Measurements from ENCODE around the gene GALP. TPM values are rescaled to one million over a fixed set of nuclear protein-coding genes. Genes with fewer than 3 reads are reported as not detected.

The GALP gene
- total and polyA plus RNA-seq, 2 donors (not counting 1 experiment from before 2014, with no cell fraction given) = not detected

DNA sequence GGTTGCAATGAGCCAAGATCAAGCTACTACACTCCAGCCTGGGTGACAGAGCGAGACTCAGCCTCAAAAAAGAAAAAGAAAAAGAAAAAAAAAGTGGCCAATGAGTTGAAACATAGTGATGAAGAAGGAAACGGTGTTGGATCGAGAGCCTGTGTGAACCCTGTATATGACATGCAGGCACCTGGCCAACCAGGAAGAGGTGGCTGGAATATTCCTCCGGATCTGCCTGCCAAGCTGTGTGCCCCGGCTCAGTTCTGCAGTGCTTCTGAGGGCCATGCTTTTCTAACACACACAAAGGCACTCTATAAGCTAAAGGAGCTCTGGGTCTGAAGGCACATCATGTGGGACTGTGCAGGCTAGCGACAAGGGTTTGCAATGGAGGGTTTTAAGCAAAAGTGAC lies 38.4 kb upstream of the GALP start:
- no peaks in the 10 kb centered on the region for H4K20me1 ChIP-seq (ENCODE audit: control insufficient read depth, insufficient read depth, low read length, poor library complexity, severe bottlenecking)
- POLR2A ChIA-PET = no interaction called here
- Mint-ChIP-seq H3K4me3 (no peak overlapping the region), H3K27ac (no peak overlapping the region), H3K9me3 (ENCODE audit: insufficient read depth) (no peaks in the 10 kb centered on the region), H3K4me1 (peaks cover 32% of the 10 kb centered on the region), H3K27me3 (no peaks in the 10 kb centered on the region)
- H3K9ac ChIP-seq (ENCODE audit: low read length) = no peak overlapping the region
- H3K4me1 ChIP-seq (ENCODE audit: control insufficient read depth in 2 of 2, insufficient read depth in 2 of 2, low read length in 2 of 2) = peaks cover 23 to 32% of the 10 kb centered on the region in 2 donors
- TF ChIP-seq, protein P1, sequence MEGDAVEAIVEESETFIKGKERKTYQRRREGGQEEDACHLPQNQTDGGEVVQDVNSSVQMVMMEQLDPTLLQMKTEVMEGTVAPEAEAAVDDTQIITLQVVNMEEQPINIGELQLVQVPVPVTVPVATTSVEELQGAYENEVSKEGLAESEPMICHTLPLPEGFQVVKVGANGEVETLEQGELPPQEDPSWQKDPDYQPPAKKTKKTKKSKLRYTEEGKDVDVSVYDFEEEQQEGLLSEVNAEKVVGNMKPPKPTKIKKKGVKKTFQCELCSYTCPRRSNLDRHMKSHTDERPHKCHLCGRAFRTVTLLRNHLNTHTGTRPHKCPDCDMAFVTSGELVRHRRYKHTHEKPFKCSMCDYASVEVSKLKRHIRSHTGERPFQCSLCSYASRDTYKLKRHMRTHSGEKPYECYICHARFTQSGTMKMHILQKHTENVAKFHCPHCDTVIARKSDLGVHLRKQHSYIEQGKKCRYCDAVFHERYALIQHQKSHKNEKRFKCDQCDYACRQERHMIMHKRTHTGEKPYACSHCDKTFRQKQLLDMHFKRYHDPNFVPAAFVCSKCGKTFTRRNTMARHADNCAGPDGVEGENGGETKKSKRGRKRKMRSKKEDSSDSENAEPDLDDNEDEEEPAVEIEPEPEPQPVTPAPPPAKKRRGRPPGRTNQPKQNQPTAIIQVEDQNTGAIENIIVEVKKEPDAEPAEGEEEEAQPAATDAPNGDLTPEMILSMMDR (IDR thresholded peaks at IDR 0.05) = no peak
- no peak for TF ChIP-seq EZH2 (IDR thresholded peaks at IDR 0.05; ENCODE audit: borderline replicate concordance, insufficient read depth, low read depth, low read length, poor library complexity, severe bottlenecking)
- CTCF ChIA-PET = interaction anchor here (1.7 kb wide), 1 partner anchor 32 kb away, joined by 5 read pairs; no protein-coding TSS in a partner anchor
- no peak overlapping the region for H3K27ac ChIP-seq (ENCODE audit: low read length in 2 of 2)
- H3K9me3 ChIP-seq (ENCODE audit: control extremely low read depth in 1 of 3, control insufficient read depth in 2 of 3, insufficient read depth in 1 of 3, low read length in 2 of 3) = no peaks in the 10 kb centered on the region
- DNase-seq (no peak), ATAC-seq (ENCODE audit: low read depth) (no peak)
- H3K36me3 ChIP-seq (replicated peaks in 1 of 2; ENCODE audit: control extremely low read depth in 1 of 2, control insufficient read depth in 1 of 2, extremely low read depth in 1 of 2, insufficient read depth in 2 of 2, low read length in 1 of 2) = no peaks in the 10 kb centered on the region
- H3K79me2 ChIP-seq (ENCODE audit: control insufficient read depth, insufficient read depth, low read length) = peaks cover 12% of the 10 kb centered on the region
- intact Hi-C loops (cut with micrococcal nuclease) = no loop called here
- H3K27me3 ChIP-seq (replicated peaks in 1 of 4; ENCODE audit: control extremely low read depth in 1 of 4, control insufficient read depth in 3 of 4, insufficient read depth in 4 of 4, low read length in 3 of 4) = no peaks in the 10 kb centered on the region
- 85% methylated on average over 5 of the region's 6 CpGs for WGBS (ENCODE audit: insufficient coverage)
- no peak overlapping the region for H2AFZ ChIP-seq (ENCODE audit: insufficient read depth, low read depth, low read length, poor library complexity, severe bottlenecking)
- H3K4me3 ChIP-seq (ENCODE audit: control extremely low read depth in 1 of 5, extremely low read depth in 1 of 5, insufficient read depth in 1 of 5, low read depth in 2 of 5, low read length in 4 of 5) = no peak overlapping the region
- H3K4me2 ChIP-seq (replicated peaks; ENCODE audit: low read depth, low read length, poor library complexity, severe bottlenecking) = no peak overlapping the region

DNA sequence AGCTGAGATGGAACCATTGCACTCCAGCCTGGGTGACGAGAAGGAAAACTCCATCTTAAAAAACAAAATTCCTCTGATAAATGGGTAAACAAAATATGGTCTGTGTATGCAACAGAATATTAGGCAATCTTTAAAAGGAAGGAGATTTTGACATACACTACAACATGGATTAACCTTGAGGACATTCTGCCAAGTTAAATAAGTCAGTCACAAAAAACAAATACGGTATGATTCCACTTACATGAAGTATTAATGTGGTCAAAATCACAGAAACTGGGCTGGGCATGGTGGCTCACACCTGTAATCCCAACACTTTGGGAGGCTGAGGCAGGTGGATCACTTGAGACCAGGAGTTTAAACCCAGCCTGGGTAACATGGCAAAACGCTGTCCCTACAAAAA lies 37.7 kb upstream of the GALP start:
- H3K4me1 ChIP-seq (ENCODE audit: control insufficient read depth in 2 of 2, insufficient read depth in 2 of 2, low read length in 2 of 2) = peaks cover 23 to 32% of the 10 kb centered on the region in 2 donors
- no peak for DNase-seq

More for the DNA sequence above, 37.7 kb upstream of the GALP start:
- Mint-ChIP-seq H3K4me1 (peaks cover 35% of the 10 kb centered on the region), H3K9me3 (ENCODE audit: insufficient read depth) (no peaks in the 10 kb centered on the region), H3K4me3 (no peak overlapping the region), H3K27ac (no peak overlapping the region), H3K27me3 (no peaks in the 10 kb centered on the region)
- POLR2A ChIA-PET = no interaction called here
- no peak for TF ChIP-seq EZH2 (IDR thresholded peaks at IDR 0.05; ENCODE audit: borderline replicate concordance, insufficient read depth, low read depth, low read length, poor library complexity, severe bottlenecking)
- TF ChIP-seq, protein P1 (IDR thresholded peaks at IDR 0.05) = no peak
- WGBS (ENCODE audit: insufficient coverage) = 100% methylated on average over 1 of the region's 3 CpGs
- Histone ChIP-seq H3K9ac (ENCODE audit: low read length) (no peak overlapping the region), H3K36me3 (replicated peaks in 1 of 2; ENCODE audit: control extremely low read depth in 1 of 2, control insufficient read depth in 1 of 2, extremely low read depth in 1 of 2, insufficient read depth in 2 of 2, low read length in 1 of 2) (no peaks in the 10 kb centered on the region), H3K27ac (ENCODE audit: low read length in 2 of 2) (no peak overlapping the region), H4K20me1 (ENCODE audit: control insufficient read depth, insufficient read depth, low read length, poor library complexity, severe bottlenecking) (no peaks in the 10 kb centered on the region), H3K27me3 (replicated peaks in 1 of 4; ENCODE audit: control extremely low read depth in 1 of 4, control insufficient read depth in 3 of 4, insufficient read depth in 4 of 4, low read length in 3 of 4) (no peaks in the 10 kb centered on the region), H2AFZ (ENCODE audit: insufficient read depth, low read depth, low read length, poor library complexity, severe bottlenecking) (no peak overlapping the region), H3K4me3 (ENCODE audit: control extremely low read depth in 1 of 5, extremely low read depth in 1 of 5, insufficient read depth in 1 of 5, low read depth in 2 of 5, low read length in 4 of 5) (no peak overlapping the region), H3K79me2 (ENCODE audit: control insufficient read depth, insufficient read depth, low read length) (peaks cover 19% of the 10 kb centered on the region), H3K9me3 (ENCODE audit: control extremely low read depth in 1 of 3, control insufficient read depth in 2 of 3, insufficient read depth in 1 of 3, low read length in 2 of 3) (no peaks in the 10 kb centered on the region), H3K4me2 (replicated peaks; ENCODE audit: low read depth, low read length, poor library complexity, severe bottlenecking) (no peak overlapping the region)
- ATAC-seq (ENCODE audit: low read depth) = no peak
- CTCF ChIA-PET = interaction anchor here (1.0 to 1.7 kb wide), 4 partner anchors 33 to 195 kb away, joined by 3 to 5 read pairs (median 3); no protein-coding TSS in a partner anchor
- intact Hi-C loops (cut with micrococcal nuclease) = no loop called here
